ENCODE results near the gene KLF16.

DNA sequence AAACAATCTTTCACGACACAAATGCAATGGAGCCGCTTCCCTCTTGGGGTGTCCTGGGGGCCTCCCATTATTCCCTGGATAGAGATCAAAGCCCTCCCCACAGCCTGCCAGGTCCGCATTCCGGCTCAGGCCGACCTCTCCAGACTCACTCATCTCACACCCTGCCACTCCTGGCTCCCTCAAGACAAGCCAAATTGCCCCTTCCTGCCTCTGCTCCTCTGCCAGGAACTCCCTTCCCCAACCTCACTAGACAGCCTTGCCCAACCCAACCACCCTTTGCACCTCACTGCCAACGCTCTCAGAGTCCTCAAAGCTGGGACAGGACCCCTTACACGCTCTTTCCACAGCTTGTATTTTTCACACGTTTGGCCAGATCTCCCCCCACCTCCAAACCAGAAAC, 20.4 kb upstream of the KLF16 start:
- TF ChIP-seq, protein P1, sequence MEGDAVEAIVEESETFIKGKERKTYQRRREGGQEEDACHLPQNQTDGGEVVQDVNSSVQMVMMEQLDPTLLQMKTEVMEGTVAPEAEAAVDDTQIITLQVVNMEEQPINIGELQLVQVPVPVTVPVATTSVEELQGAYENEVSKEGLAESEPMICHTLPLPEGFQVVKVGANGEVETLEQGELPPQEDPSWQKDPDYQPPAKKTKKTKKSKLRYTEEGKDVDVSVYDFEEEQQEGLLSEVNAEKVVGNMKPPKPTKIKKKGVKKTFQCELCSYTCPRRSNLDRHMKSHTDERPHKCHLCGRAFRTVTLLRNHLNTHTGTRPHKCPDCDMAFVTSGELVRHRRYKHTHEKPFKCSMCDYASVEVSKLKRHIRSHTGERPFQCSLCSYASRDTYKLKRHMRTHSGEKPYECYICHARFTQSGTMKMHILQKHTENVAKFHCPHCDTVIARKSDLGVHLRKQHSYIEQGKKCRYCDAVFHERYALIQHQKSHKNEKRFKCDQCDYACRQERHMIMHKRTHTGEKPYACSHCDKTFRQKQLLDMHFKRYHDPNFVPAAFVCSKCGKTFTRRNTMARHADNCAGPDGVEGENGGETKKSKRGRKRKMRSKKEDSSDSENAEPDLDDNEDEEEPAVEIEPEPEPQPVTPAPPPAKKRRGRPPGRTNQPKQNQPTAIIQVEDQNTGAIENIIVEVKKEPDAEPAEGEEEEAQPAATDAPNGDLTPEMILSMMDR (IDR thresholded peaks at IDR 0.05; ENCODE audit: low read length) = no peak
- TF ChIP-seq EZH2 (IDR thresholded peaks at IDR 0.05; ENCODE audit: borderline replicate concordance, low read length) = no peak

Measured in OCI-LY1 (cell line).